GM23338 (cell line): ENCODE results near the gene DHX34. TPM values are rescaled to one million over a fixed set of nuclear protein-coding genes. Genes with fewer than 3 reads are reported as not detected.

Source experiments
- ATAC-seq: fragments of 200-7000 bp; cut with Tn5 transposase; 3 replicates; pipeline ENCODE4 v1.9.1; 2020
- DNase-seq: peaks from one replicate; pipeline ENCODE4 v3.0.0-alpha.2; 2015; ENCODE audit warnings: low spot score
- H2AFZ ChIP-seq: fragments of 200-600 bp; sonication (generic); 2 replicates; pipeline ENCODE4 v1.8.0; 2016; ENCODE audit warnings: antibody characterized with exemption, mild to moderate bottlenecking, moderate library complexity
- H3F3A ChIP-seq: fragments of 200-600 bp; sonication (generic); replicated peaks from 2 replicates; pipeline ENCODE4 v1.8.0; 2017; ENCODE audit warnings: antibody characterized with exemption, mixed run types, low read depth
- H3K27ac ChIP-seq: fragments of 200-600 bp; sonication (generic); 2 replicates; pipeline ENCODE4 v1.6.1; 2016; ENCODE audit warnings: low read depth
- H3K27me3 ChIP-seq: fragments of 200-600 bp; sonication (generic); 2 replicates; pipeline ENCODE4 v1.8.0; 2016; ENCODE audit warnings: mild to moderate bottlenecking, mixed run types, moderate library complexity; ENCODE audit not compliant: insufficient read depth
- H3K36me3 ChIP-seq: fragments of 200-600 bp; sonication (generic); 2 replicates; pipeline ENCODE4 v1.8.0; 2016; ENCODE audit warnings: mild to moderate bottlenecking; ENCODE audit not compliant: insufficient read depth
- H3K4me1 ChIP-seq: fragments of 200-600 bp; sonication (generic); 2 replicates; pipeline ENCODE4 v1.8.0; 2016; ENCODE audit warnings: mild to moderate bottlenecking, moderate library complexity; ENCODE audit not compliant: insufficient read depth
- H3K4me2 ChIP-seq: fragments of 200-600 bp; sonication (generic); 2 replicates; pipeline ENCODE4 v1.7.1; 2017; ENCODE audit warnings: mixed run types
- H3K4me3 ChIP-seq: fragments of 200-600 bp; sonication (generic); 2 replicates; pipeline ENCODE4 v1.6.1; 2016; ENCODE audit warnings: mixed run types
- H3K79me2 ChIP-seq: fragments of 200-600 bp; sonication (generic); replicated peaks from 2 replicates; pipeline ENCODE4 v1.8.0; 2017; ENCODE audit warnings: mild to moderate bottlenecking; ENCODE audit not compliant: insufficient read depth
- H3K9me2 ChIP-seq: fragments of 200-600 bp; sonication (generic); 2 replicates; pipeline ENCODE4 v1.8.0; 2017; ENCODE audit not compliant: insufficient read depth
- H4K20me1 ChIP-seq: fragments of 200-600 bp; sonication (generic); replicated peaks from 2 replicates; pipeline ENCODE4 v1.8.0; 2017; ENCODE audit warnings: mild to moderate bottlenecking; ENCODE audit not compliant: insufficient read depth
- H3K27ac Mint-ChIP-seq: 2 replicates; pipeline ENCODE4 v1.8.0; 2020; ENCODE audit warnings: inconsistent platforms, mild to moderate bottlenecking, moderate library complexity, mixed read lengths
- H3K27me3 Mint-ChIP-seq: 3 replicates; pipeline ENCODE4 v1.8.0; 2022; ENCODE audit warnings: low read depth, mild to moderate bottlenecking, moderate library complexity, mixed read lengths, inconsistent platforms; ENCODE audit not compliant: insufficient read depth, poor library complexity
- H3K36me3 Mint-ChIP-seq: 3 replicates; pipeline ENCODE4 v1.8.0; 2021; ENCODE audit warnings: low read depth, mild to moderate bottlenecking, inconsistent platforms, moderate library complexity, mixed read lengths
- H3K4me1 Mint-ChIP-seq: 3 replicates; pipeline ENCODE4 v1.8.0; 2020; ENCODE audit warnings: mild to moderate bottlenecking, inconsistent platforms, mixed read lengths
- H3K4me3 Mint-ChIP-seq: 3 replicates; pipeline ENCODE4 v1.8.0; 2021; ENCODE audit warnings: moderate library complexity, mild to moderate bottlenecking, inconsistent platforms, mixed read lengths
- H3K9me3 Mint-ChIP-seq: 3 replicates; pipeline ENCODE4 v1.8.0; 2020; ENCODE audit warnings: moderate library complexity, mild to moderate bottlenecking, inconsistent platforms, mixed read lengths
- CREB1 ChIP-seq: fragments of 250-450 bp; sonication (Bioruptor Pico); IDR thresholded peaks from 2 replicates; pipeline ENCODE4 v1.5.0; 2020; ENCODE audit warnings: low read depth, mild to moderate bottlenecking, moderate library complexity
- EZH2phosphoT487 ChIP-seq: fragments of 200-600 bp; sonication (generic); IDR thresholded peaks from one replicate; pipeline ENCODE4 v1.8.1; 2018; ENCODE audit warnings: antibody characterized with exemption; ENCODE audit not compliant: unreplicated experiment
- JUNB ChIP-seq: IDR thresholded peaks from one replicate; pipeline ENCODE4 v1.6.1; 2016; ENCODE audit warnings: antibody characterized with exemption; ENCODE audit not compliant: unreplicated experiment
- NANOG ChIP-seq: IDR thresholded peaks from 2 replicates; pipeline ENCODE4 v1.6.1; 2016; ENCODE audit warnings: antibody characterized with exemption, borderline replicate concordance
- POLR2AphosphoS5 ChIP-seq: IDR thresholded peaks from 2 replicates; pipeline ENCODE4 v1.6.1; 2016; ENCODE audit warnings: antibody characterized with exemption, low read depth
- REST ChIP-seq: IDR thresholded peaks from one replicate; pipeline ENCODE4 v1.6.1; 2018; ENCODE audit warnings: antibody characterized with exemption; ENCODE audit not compliant: unreplicated experiment
- ZNF114 ChIP-seq: fragments of 250-450 bp; sonication (Bioruptor Pico); IDR thresholded peaks from 2 replicates; pipeline ENCODE4 v1.5.0; 2020; ENCODE audit warnings: mild to moderate bottlenecking, moderate library complexity
- ZNF331 ChIP-seq: fragments of 250-450 bp; sonication (Bioruptor Pico); IDR thresholded peaks from 2 replicates; pipeline ENCODE4 v1.5.0; 2020; ENCODE audit warnings: low read depth, mild to moderate bottlenecking, moderate library complexity
- polyA plus RNA-seq: library from polyadenylated mRNA; unstranded; fragments of >200 nt; fragmentation: Nextera tagmentation; extraction: Ambion mirVana; gene quantifications from 2 replicates; pipeline ENCODE4 v1.2.1, GENCODE V29; 2016
- total RNA-seq: library from RNA; depleted of rRNA; stranded (reverse); fragments of >200 nt; shearing (Covaris generic); gene quantifications from 2 replicates; pipeline ENCODE4 v1.2.3, GENCODE V29; 2014
- TF ChIP-seq, protein P1 (sequence below): IDR thresholded peaks from 2 replicates; pipeline ENCODE4 v1.6.1; 2016; ENCODE audit warnings: antibody characterized with exemption
- TF ChIP-seq, protein P2 (sequence below), 2 experiments: fragments of 200-600 bp in 1 of 2; sonication (generic) in 1 of 2; conservative IDR thresholded peaks; 2 replicates each; pipeline versions ENCODE4 v1.5.1 to v1.6.1; 2016 to 2017; ENCODE audit warnings: antibody characterized with exemption in 2 of 2, low read depth in 2 of 2, mild to moderate bottlenecking in 2 of 2, moderate library complexity in 1 of 2

The DHX34 gene
- total and polyA plus RNA-seq, 2 experiments from 2014 or later: 16.3 to 50.1 TPM

GRCh38 chr19:47310819-47311218 lies 38.3 kb upstream of the DHX34 start:
- Mint-ChIP-seq H3K27ac (no peak overlapping the region), H3K36me3 (no peaks in the 10 kb centered on the region), H3K27me3 (peaks cover 6% of the 10 kb centered on the region), H3K9me3 (peaks cover 6% of the 10 kb centered on the region), H3K4me1 (no peaks in the 10 kb centered on the region), H3K4me3 (no peak overlapping the region)
- H3K4me1 ChIP-seq: no peaks in the 10 kb centered on the region
- H3K27me3 ChIP-seq: no peaks in the 10 kb centered on the region
- H4K20me1 ChIP-seq: no peaks in the 10 kb centered on the region
- H3F3A ChIP-seq: no peaks in the 10 kb centered on the region
- H3K36me3 ChIP-seq: no peaks in the 10 kb centered on the region
- no peaks in the 10 kb centered on the region for H3K79me2 ChIP-seq
- H3K9me2 ChIP-seq: no peaks in the 10 kb centered on the region
- ATAC-seq (no peak), DNase-seq (no peak)
- H3K27ac ChIP-seq: no peak overlapping the region
- H2AFZ ChIP-seq: no peak overlapping the region
- TF ChIP-seq ZNF114 (CRISPR knock-in tag): no peak
- no peak overlapping the region for H3K4me2 ChIP-seq
- H3K4me3 ChIP-seq: no peak overlapping the region

DNA sequence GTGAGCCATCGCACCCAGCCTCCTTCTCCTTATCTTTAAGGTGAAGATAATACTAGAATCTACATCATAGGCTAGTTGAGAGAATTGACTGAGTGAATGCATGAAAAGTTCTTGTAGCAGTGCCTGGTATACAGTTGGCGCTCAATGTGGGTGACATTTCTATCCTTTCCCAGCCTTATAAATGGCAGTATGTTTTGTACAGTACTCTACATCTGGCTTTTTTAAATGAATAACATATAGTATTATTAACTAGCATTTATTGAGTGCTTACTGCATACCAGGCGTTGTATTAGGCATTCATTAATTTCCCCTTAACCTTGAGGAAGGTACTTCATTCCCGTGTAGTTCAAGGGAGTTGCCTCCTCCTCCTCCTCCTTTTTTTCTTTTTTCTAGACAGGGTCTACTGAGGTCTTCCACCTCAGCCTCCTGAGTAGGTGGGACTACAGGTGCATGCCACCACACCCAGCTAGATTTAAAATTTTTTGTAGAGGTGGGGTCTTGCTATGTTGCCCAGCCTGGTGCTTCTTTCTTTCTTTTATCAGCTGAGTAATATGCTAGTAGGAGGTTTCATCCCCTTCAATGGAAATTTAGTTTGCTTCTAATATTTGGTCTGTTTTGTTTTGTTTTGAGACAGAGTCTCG lies 36.6 kb upstream of the DHX34 start:
- H3K36me3 ChIP-seq: no peaks in the 10 kb centered on the region
- no peak for ATAC-seq
- H3K27ac Mint-ChIP-seq: no peak overlapping the region
- peaks cover 3% of the 10 kb centered on the region; the same call in 1 of the 3 replicates for H3K9me3 Mint-ChIP-seq
- H3F3A ChIP-seq: no peaks in the 10 kb centered on the region
- no peak overlapping the region for H3K4me3 ChIP-seq
- H4K20me1 ChIP-seq: no peaks in the 10 kb centered on the region
- H3K9me2 ChIP-seq: no peaks in the 10 kb centered on the region
- H3K79me2 ChIP-seq: no peaks in the 10 kb centered on the region
- H3K4me1 ChIP-seq: no peaks in the 10 kb centered on the region
- no peak overlapping the region for H3K4me3 Mint-ChIP-seq
- H3K27me3 ChIP-seq: no peaks in the 10 kb centered on the region
- TF ChIP-seq, protein P1, sequence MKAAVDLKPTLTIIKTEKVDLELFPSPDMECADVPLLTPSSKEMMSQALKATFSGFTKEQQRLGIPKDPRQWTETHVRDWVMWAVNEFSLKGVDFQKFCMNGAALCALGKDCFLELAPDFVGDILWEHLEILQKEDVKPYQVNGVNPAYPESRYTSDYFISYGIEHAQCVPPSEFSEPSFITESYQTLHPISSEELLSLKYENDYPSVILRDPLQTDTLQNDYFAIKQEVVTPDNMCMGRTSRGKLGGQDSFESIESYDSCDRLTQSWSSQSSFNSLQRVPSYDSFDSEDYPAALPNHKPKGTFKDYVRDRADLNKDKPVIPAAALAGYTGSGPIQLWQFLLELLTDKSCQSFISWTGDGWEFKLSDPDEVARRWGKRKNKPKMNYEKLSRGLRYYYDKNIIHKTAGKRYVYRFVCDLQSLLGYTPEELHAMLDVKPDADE: no peak
- TF ChIP-seq ZNF114 (CRISPR knock-in tag) (no peak), ZNF331 (CRISPR knock-in tag) (no peak), EZH2phosphoT487 (no peak), CREB1 (CRISPR knock-in tag) (no peak), NANOG (no peak), JUNB (no peak), REST (no peak), POLR2AphosphoS5 (no peak)
- TF ChIP-seq, protein P2, sequence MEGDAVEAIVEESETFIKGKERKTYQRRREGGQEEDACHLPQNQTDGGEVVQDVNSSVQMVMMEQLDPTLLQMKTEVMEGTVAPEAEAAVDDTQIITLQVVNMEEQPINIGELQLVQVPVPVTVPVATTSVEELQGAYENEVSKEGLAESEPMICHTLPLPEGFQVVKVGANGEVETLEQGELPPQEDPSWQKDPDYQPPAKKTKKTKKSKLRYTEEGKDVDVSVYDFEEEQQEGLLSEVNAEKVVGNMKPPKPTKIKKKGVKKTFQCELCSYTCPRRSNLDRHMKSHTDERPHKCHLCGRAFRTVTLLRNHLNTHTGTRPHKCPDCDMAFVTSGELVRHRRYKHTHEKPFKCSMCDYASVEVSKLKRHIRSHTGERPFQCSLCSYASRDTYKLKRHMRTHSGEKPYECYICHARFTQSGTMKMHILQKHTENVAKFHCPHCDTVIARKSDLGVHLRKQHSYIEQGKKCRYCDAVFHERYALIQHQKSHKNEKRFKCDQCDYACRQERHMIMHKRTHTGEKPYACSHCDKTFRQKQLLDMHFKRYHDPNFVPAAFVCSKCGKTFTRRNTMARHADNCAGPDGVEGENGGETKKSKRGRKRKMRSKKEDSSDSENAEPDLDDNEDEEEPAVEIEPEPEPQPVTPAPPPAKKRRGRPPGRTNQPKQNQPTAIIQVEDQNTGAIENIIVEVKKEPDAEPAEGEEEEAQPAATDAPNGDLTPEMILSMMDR (conservative IDR thresholded peaks at IDR 0.05; ENCODE audit: low read depth in 2 of 2): no peak
- H3K27ac ChIP-seq: no peak overlapping the region
- H3K4me2 ChIP-seq: no peak overlapping the region
- H3K27me3 Mint-ChIP-seq: peaks cover 7% of the 10 kb centered on the region
- H3K36me3 Mint-ChIP-seq: no peaks in the 10 kb centered on the region
- H2AFZ ChIP-seq: no peak overlapping the region
- DNase-seq: no peak
- no peaks in the 10 kb centered on the region for H3K4me1 Mint-ChIP-seq
